ENCODE results near the gene LDLRAD3.

The LDLRAD3 gene

GRCh38 chr11:36196411-36196998 is 252.6 kb downstream of the LDLRAD3 start:
- TF ChIP-seq TAF1 (IDR thresholded peaks at IDR 0.05; ENCODE audit: low read depth), result no peak
- TF ChIP-seq EGR1 (IDR thresholded peaks at IDR 0.05), result no peak
- no peak for TF ChIP-seq MAX (IDR thresholded peaks at IDR 0.05)
- TF ChIP-seq FOXM1 (IDR thresholded peaks at IDR 0.05; ENCODE audit: borderline replicate concordance, low read depth), result no peak

GRCh38 chr11:36201411-36201810 is 257.5 kb downstream of the LDLRAD3 start:
- TF ChIP-seq CREB1 (IDR thresholded peaks at IDR 0.05; ENCODE audit: low read depth) (no peak), REST (IDR thresholded peaks at IDR 0.05; ENCODE audit: low read depth) (no peak), USF1 (IDR thresholded peaks at IDR 0.05) (no peak), NFIC (IDR thresholded peaks at IDR 0.05) (no peak)

- TF ChIP-seq NFIC (IDR thresholded peaks at IDR 0.05) (no peak), REST (IDR thresholded peaks at IDR 0.05; ENCODE audit: low read depth) (no peak), EP300 (IDR thresholded peaks at IDR 0.05; ENCODE audit: borderline replicate concordance) (no peak), YY1 (IDR thresholded peaks at IDR 0.05; ENCODE audit: low read depth) (no peak), TAF1 (IDR thresholded peaks at IDR 0.05; ENCODE audit: low read depth) (no peak), EGR1 (IDR thresholded peaks at IDR 0.05) (no peak), TCF12 (IDR thresholded peaks at IDR 0.05; ENCODE audit: low read depth) (no peak), TEAD4 (IDR thresholded peaks at IDR 0.05) (no peak), USF1 (IDR thresholded peaks at IDR 0.05) (no peak), MAX (IDR thresholded peaks at IDR 0.05) (no peak), CREB1 (IDR thresholded peaks at IDR 0.05; ENCODE audit: low read depth) (no peak), ZBTB7A (IDR thresholded peaks at IDR 0.05; ENCODE audit: low read depth) (no peak), CEBPB (IDR thresholded peaks at IDR 0.05) (no peak), RAD21 (IDR thresholded peaks at IDR 0.05; ENCODE audit: low read depth) (no peak), FOXM1 (IDR thresholded peaks at IDR 0.05; ENCODE audit: borderline replicate concordance, low read depth) (no peak)
Observed at GRCh38 chr11:36205536-36205935, 261.7 kb downstream of the LDLRAD3 start.

- TF ChIP-seq EGR1 (IDR thresholded peaks at IDR 0.05), result no peak
- 0 out of 2 replicates have a peak, but pooled peaks have one; percentile 34 for TF ChIP-seq CEBPB (IDR thresholded peaks at IDR 0.05)
Observed at GRCh38 chr11:36210529-36210928, 266.7 kb downstream of the LDLRAD3 start.

GRCh38 chr11:36211761-36212430 is 268.0 kb downstream of the LDLRAD3 start:
- TF ChIP-seq EP300 (IDR thresholded peaks at IDR 0.05; ENCODE audit: borderline replicate concordance) (no peak), RAD21 (IDR thresholded peaks at IDR 0.05; ENCODE audit: low read depth) (no peak), MAX (IDR thresholded peaks at IDR 0.05) (no peak), NFIC (IDR thresholded peaks at IDR 0.05) (no peak), TCF12 (IDR thresholded peaks at IDR 0.05; ENCODE audit: low read depth) (no peak), YY1 (IDR thresholded peaks at IDR 0.05; ENCODE audit: low read depth) (no peak), USF1 (IDR thresholded peaks at IDR 0.05) (no peak), CREB1 (IDR thresholded peaks at IDR 0.05; ENCODE audit: low read depth) (no peak), ZBTB7A (IDR thresholded peaks at IDR 0.05; ENCODE audit: low read depth) (no peak), TEAD4 (IDR thresholded peaks at IDR 0.05) (no peak)
